Fibroblast of gingiva (primary cell): ENCODE data around the gene FLT4.

Experiments used
- DNase-seq: peaks from one replicate; pipeline ENCODE4 v3.0.0-alpha.2; 2011; ENCODE audit warnings: low read depth

Gene FLT4

GRCh38 chr5:180607861-180608571 is 41.4 kb downstream of the FLT4 start:
- DNase-seq: no peak

GRCh38 chr5:180606215-180606785 is 43.1 kb downstream of the FLT4 start:
- DNase-seq: no peak

GRCh38 chr5:180605554-180606214 is 43.7 kb downstream of the FLT4 start:
- DNase-seq: peak; percentile 26

GRCh38 chr5:180604271-180604670 is 45.1 kb downstream of the FLT4 start:
- no peak for DNase-seq

- no peak for DNase-seq
Measured at GRCh38 chr5:180603076-180603594, 46.3 kb downstream of the FLT4 start.

- no peak for DNase-seq
Measured at GRCh38 chr5:180602481-180603075, 46.8 kb downstream of the FLT4 start.

- no peak for DNase-seq
Measured at GRCh38 chr5:180601591-180602480, 47.6 kb downstream of the FLT4 start.

GRCh38 chr5:180600554-180601041 is 48.8 kb downstream of the FLT4 start:
- DNase-seq: no peak

- no peak for DNase-seq
Measured at GRCh38 chr5:180599981-180600553, 49.3 kb downstream of the FLT4 start.

GRCh38 chr5:180599590-180599914 is 49.8 kb downstream of the FLT4 start:
- no peak for DNase-seq

GRCh38 chr5:180598797-180599589 is 50.4 kb downstream of the FLT4 start:
- no peak for DNase-seq

- DNase-seq: no peak
Measured at GRCh38 chr5:180598316-180598701, 51.1 kb downstream of the FLT4 start.

GRCh38 chr5:180596668-180597231 is 52.6 kb downstream of the FLT4 start:
- DNase-seq: no peak

GRCh38 chr5:180596115-180596667 is 53.2 kb downstream of the FLT4 start:
- DNase-seq: no peak

- no peak for DNase-seq
Measured at GRCh38 chr5:180595381-180596114, 53.9 kb downstream of the FLT4 start.

- no peak for DNase-seq
Measured at GRCh38 chr5:180595046-180595379, 54.4 kb downstream of the FLT4 start.

GRCh38 chr5:180594311-180595045 is 54.9 kb downstream of the FLT4 start:
- DNase-seq: no peak

- DNase-seq: no peak
Measured at GRCh38 chr5:180593446-180594206, 55.8 kb downstream of the FLT4 start.
